ENCODE data around the gene CD3G. TPM values are rescaled to one million over a fixed set of nuclear protein-coding genes. Genes with fewer than 3 reads are reported as not detected.
"Not testable (repeated sequence)": the region's sequence is repeated elsewhere in the genome, so short reads cannot be mapped to it uniquely, and the experiment has no call there.

CD3G gene
- total RNA-seq, result not detected

DNA sequence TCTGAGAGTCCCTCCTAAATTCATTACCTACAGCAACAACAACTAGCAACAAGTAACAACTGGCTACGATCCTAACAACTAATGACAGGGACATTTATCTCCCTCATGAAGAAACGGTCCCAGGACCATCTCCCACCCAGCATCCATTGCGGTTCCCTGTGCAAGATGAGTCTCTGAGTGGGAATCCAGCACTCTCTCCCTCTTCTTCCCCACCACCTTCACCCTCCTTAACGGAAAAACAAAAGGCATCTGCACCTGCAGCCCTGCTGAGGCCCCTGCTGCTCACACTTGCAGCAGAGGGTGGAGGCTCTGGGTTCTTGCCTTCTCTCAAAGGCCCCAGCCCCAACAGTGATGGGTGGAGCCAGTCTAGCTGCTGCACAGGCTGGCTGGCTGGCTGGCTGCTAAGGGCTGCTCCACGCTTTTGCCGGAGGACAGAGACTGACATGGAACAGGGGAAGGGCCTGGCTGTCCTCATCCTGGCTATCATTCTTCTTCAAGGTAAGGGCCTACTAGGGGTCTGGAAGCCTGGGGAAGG is at the start of gene CD3G:
CD3G (plus strand) TSS at position 364 of the 535 bp plus-strand sequence; CDS start at position 444, 80 bp downstream.
- DNase-seq, result no peak

DNA sequence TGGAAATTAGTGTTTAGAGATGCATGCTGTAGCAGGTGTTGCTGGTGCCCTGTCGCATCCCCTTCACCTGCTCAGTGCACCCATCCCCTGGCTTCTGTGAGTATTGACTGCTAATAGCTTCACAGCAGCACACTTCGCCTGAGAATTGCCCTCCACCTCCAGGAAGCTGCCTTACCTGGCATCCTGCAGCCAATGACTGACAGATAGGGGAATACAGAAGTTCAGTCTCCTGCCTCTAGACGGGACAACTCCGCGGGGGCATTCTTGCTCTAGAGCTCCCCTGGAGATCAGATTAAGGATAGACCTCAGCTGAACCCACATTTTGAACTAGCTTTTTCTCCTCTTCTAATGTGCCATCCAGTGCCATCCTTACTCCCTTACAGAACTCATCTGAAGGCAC is 48.9 kb upstream of the CD3G start:
- no peak for DNase-seq

DNA sequence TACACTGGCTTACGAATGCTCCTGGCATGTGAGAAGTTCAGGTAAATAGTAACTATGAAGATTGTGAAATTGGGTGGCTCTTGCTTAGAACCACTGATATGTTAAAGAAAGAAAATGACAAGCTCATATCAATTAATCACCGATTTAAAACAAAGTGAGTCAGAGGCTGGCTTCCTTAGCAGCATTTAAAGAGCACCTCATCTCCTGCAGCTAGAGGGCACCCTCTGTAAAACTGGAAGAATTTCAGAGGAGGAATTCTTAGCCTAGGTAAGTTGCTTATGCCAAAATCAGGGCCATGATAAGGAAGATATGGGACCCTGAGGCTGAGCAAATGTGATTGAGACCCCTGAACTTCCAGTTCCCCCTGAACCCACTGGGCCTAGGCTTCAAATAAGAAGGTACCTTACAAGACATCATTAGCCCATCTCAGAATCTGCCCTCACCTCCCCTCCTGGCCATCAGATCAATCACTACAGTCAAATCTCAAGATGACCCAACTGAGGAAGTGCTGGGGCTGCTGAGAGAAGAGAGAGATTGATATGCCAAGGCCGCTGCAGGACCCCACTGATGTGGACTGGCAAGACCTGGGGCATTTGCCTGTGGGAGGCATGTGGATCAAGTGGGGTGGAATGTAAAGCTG is 48.2 kb upstream of the CD3G start:
- DNase-seq, result no peak

DNA sequence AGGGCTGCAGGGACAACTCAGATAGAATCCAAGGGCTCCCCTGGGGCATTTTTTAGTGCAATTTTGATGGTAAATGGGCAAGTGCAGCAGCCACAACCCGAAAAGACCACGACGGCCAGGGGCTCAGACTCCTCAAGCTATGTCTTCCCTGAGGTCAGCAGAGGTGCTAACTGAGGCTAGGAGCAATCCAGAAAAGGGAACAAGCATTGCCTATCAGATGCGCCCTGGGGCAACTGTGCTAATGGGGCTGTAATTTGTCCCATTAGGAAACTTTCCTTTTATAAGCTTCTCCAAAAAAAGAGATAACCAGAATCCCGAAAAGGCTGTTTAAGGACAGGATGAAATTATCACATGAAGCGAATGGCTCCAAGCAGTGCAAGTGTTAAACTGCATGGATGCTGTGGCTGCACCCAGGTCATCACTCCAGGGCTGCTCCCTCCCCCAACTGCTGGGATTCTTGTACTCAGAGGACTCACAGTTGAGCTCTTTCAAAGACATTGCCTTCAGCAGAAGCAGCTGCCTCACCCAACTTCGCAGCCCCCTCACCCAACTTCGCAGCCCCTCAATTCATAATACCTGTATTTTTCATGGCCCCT is 42.4 kb upstream of the CD3G start:
- DNase-seq, result no peak

DNA sequence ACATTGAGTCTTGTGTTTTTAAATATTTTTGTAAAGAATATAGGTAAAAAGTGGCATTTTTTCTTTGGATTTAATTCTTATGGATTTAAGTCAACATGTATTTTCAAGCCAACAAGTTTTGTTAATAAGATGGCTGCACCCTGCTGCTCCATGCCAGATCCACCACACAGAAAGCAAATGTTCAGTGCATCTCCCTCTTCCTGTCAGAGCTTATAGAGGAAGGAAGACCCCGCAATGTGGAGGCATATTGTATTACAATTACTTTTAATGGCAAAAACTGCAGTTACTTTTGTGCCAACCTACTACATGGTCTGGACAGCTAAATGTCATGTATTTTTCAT is 39.9 kb upstream of the CD3G start:
- no peak for DNase-seq

DNA sequence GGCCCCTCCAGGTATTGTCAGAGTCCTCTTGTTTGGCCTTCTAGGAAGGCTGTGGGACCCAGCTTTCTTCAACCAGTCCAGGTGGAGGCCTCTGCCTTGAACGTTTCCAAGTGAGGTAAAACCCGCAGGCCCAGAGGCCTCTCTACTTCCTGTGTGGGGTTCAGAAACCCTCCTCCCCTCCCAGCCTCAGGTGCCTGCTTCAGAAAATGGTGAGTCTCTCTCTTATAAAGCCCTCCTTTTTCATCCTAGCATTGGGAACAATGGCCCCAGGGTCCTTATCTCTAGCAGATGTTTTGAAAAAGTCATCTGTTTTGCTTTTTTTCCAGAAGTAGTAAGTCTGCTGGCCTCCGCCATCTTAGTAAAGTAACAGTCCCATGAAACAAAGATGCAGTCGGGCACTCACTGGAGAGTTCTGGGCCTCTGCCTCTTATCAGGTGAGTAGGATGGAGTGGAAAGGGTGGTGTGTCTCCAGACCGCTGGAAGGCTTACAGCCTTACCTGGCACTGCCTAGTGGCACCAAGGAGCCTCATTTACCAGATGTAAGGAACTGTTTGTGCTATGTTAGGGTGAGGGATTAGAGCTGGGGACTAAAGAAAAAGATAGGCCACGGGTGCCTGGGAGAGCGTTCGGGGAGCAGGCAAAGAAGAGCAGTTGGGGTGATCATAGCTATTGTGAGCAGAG is 39.4 kb upstream of the CD3G start, which contains the start of gene CD3E:
CD3E (plus strand) TSS at position 163 of the 681 bp plus-strand sequence; CDS start at position 386, 223 bp downstream.
- no peak for DNase-seq

DNA sequence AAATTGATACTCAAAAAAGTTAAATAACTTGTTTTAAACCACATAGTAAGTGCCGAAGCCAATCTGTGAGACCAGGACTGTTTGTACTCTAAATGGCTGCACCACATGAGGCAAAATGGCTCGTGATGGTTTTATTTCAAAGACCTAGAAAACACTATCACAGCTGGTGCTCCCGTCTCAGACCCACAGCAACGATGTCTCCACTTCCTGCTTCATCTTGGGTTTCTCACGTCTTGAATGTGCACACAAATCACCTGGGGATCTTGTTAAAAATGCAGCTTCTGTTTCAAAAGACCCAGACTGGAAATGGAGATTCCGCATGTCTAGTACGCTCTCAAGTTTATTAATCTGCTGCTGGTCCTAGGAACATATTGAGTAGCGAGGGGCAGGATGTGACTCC is 38.4 kb upstream of the CD3G start:
- no peak for DNase-seq

DNA sequence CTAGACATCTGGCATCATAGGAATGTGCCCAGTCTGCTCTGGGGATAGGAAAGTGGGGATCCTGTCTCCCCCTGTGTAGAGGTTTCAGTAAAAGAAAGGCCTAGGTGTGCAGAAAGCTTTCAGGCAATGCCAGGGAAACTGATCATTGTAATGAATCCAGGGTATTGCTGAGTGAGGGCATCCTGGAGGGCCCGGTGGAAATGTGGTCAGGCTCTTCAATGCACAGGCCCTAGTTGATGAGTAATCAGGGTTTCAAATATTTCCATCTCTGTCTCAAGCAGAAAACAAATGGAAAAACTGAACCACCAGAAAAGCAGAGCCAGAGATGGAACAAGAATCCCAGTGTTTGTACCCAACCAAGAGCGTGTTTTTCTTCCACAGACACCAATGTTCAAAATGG is 37.6 kb upstream of the CD3G start:
- DNase-seq, result no peak

DNA sequence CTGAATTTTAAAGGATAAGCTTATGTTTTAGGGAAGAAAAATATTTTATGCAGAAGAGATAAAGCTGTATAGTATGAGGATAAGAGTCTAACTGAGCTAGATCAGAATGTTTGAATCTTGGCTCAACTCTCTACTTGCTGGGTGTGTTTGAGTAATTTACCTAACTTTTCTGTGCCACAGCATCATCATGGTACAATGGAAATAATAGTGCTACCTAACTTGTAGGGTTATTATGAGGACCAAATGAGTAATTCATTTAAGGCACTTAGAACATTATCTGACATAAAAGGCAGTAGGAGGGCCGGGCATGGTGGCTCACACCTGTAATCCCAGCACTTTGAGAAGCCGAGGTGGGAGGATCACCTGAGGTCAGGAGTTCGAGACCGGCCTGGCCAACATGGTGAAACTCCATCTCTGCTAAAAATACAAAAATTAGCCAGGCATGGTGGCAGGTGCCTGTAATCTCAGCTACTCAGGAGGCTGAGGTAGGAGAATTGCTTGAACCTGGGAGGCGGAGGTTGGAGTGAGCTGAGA is 35.1 kb upstream of the CD3G start:
- not testable (repeated sequence) for DNase-seq

DNA sequence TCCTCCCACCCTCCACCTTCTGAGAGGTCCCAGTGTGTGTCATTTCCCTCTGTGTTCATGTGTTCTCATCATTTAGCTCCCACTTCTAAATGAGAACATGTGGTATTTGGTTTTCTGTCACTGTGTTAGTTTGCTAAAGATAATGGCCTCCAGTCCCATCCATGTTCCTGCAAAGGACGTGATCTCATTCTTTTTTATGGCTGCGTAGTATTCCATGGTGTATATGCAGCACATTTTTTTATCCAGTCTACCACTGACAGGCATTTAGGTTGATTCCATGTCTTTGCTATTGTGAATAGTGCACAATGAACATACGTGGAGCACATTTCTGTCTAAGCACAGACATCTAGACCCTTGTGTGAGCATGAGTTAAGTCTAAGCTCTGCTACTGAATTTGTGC is 33.9 kb upstream of the CD3G start:
- no peak for DNase-seq

DNA sequence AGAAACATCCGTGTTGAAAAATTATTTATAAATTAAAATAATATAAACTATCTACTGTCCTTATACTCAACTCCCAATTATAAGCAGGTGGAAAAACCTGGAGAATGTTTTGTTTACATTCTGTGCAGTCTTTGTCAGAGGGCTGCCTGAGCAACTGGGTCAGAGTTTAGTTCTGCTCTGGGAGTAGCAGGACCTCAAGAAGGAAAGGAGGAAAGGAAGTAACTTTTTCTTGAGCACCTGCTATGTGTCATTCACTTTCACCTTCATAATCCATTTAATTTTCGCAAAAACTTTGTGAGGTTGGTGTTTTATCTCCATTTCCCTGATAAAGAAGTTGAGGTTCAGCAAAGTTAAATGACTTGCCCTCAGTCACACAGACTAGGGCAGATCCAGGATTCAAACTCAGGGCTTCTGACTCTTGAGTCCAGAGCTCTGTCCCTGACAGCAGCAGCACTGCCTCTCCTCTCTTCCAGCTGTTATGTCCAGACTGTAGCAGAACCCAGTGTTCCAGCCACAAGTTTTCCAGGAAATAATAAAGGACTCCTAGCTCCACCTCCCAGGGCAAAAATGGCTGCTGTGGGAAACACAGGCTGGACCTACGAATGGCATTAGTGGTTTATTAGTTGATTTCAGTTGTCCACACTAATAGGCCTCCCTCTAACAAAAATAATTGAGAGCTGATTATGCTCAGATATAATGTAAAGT is 33.2 kb upstream of the CD3G start:
- no peak for DNase-seq

DNA sequence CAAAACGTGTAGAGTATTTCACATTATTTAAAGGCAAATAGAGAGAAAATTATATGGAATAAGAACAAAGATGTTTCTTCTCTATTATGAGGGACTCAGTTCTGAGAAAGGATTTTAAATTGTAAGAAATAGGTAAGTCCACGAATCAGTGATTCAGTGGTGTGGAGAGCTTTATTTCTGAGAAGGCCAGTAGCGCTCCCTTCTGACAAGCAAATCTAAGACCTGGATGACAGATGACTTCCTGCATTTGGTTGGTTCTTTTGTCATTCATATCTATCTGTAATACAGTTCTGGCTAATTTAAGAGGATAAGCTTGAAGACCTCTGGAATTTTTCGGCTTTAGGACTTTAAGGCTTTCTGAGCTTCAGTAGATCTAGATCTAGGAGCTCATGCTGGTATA is 32.6 kb upstream of the CD3G start:
- DNase-seq, result no peak

DNA sequence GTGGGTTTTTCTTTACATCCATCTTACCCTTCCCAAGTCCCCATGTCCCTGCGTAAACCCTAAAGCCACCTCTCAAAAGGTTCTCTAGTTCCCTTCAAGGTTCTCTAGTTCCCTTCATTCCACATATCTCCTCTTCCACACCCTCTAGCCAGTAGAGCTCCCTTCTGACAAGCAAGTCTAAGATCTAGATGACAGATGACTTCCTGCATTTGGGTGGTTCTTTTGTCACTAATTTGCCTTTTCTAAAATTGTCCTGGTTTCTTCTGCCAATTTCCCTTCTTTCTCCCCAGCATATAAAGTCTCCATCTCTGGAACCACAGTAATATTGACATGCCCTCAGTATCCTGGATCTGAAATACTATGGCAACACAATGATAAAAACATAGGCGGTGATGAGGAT is 31.8 kb upstream of the CD3G start:
- DNase-seq, result no peak

DNA sequence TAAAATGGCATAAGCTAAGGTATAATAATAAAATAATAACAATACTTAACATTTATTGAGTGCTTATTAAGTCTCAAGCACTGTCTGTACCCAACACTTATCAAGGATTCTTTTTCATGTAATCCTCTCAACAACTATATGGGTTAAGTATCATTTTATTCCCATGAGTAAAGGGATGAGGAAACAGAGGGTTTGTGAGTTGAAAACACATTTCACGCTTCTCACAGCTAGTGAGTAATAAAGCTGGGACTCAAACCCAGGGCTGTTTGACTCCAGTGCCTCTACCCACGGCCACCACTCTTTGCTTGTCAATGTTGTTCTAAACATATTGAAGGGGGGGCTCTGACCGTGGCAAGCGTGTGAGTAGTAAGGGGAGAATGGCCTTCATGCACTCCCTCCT is 30.9 kb upstream of the CD3G start:
- DNase-seq, result no peak

DNA sequence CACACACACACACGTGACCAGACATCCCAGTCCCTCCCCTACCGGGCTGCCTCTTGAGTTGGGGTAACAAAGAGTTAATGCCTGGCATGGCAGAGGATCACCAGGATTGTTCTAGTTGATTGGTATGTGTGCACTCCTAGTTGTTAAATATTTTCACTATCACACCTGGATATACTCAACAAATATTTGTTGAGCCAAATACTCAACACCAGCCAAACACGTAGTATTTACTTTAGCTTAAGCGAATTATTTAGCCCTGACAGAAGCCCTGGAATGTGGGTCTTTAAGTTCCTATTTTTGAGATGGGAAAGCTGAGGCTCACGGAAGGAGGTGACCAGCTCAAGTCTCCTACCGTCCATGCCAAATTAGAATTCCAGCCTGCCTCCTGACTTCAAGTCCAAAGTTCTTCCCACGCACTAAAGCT is 29.1 kb upstream of the CD3G start:
- no peak for DNase-seq

DNA sequence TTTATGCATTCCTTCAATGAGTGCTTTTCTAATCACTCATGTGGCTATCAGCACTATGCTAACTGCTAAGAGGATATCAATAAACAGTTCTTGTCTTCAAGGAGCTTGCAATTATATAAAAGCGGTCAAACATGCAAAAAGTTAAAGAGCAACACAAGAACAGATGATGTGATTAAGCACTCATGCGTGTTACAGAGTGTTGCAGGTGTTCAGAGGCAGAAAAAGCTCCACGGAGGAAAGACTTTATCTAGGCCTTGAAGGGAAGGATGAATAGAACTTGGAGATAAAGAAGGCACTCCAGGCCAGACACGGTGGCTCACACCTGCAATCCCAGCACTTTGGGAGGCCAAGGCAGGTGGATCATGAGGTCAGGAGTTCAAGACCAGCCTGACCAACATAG is 26.0 kb upstream of the CD3G start:
- no peak for DNase-seq

DNA sequence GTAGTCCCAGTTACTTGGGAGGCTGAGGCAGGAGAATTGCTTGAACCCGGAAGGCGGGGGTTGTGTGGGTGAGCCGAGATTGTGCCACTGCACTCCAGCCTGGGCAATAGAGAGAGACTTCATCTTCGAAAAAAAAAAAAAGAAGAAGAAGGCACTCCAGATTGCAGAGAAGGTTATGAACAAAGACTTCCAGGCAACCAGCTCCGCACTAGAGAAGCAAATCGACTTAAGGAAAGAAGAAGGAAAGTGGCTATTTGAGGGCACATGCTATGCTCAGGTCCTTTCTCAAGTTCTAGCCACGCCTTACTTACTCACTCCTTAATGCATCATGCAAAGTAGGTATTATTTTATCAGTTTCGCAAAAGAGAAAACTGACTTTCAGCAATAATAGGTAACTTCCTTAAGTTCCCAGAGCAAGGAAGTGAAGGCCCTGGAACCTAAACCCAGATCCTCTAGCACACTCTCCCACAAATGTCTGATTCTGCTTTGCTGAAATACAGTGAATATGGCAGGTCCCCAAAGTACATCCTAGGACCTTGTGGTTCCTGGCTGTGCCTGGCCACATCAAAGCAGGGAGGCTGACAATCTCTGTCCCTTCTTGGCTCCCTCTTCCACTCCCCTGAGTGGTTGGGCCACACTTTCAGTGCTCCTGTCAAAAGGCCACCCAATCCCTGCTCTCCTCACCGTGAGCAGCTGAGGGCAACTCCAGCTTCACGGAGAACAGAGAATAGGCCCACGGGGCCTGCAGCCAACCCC is 25.4 kb upstream of the CD3G start:
- no peak for DNase-seq

DNA sequence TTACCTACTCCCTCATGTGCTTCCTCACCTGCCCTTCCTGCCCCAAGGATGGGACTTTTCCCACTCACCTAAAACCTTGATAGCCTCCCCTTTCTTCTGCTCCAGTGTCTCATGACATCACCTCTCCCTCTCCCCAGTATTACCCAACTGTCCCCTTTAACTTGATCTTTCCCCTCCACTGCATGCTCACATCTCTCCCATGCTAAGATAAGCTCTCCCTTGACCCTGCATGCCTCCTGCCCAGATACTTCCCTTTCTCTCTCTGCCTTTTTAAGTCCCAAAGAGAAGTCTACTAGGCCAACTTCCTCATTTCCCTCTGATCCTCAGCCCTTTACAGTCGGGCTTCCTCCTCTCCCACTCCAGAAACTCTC is 24.8 kb upstream of the CD3G start:
- no peak for DNase-seq

DNA sequence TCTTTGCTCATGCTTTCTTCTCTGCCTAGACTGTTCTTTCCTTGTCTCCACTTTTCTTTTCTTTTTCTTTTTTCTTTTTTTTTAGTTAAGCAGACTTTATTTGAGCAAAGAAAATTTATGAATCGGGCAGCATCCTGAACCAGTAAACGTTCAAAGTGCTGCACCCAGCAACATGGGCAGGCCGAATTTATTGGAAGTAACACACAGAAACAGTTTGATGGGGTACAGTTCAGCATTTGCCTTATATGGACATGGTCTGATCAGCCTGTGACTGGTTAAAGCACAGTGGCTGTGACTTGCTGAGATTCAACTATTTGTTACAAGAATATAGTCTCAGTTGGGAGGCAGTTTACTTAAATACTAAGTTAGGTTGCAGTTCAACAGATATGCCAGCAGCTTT is 23.6 kb upstream of the CD3G start:
- DNase-seq, result no peak

DNA sequence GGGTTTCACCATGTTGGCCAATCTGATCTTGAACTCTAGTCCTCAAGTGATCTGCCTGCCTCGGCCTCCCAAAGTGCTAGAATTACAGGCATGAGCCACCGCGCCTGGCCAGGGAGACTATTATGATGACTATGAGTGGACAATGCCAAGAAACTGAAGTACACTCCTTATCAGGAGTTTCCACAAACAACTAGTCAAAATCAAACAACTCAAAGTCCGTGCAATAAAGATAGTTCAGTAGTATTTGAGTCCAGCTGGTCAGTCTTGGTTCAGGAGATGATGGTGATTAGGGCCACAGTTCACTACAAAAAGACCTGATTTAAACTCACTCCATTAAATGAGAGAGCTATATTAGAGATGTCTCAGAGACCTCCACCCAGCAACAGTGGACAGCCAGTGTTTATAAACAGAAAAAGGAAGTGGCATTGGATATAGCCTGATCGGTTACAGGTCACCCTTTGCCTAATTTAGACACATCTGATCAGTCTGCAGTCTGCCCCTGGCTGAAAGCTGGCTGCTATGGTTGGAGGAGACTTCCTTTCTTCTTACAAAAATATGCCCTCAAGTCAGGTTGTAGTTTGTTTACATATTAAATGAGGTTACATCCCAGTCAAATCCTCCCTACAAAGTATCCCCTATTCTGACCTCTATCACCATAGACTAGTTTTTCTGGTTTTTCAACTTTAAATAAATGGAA is 22.6 kb upstream of the CD3G start:
- no peak for DNase-seq

DNA sequence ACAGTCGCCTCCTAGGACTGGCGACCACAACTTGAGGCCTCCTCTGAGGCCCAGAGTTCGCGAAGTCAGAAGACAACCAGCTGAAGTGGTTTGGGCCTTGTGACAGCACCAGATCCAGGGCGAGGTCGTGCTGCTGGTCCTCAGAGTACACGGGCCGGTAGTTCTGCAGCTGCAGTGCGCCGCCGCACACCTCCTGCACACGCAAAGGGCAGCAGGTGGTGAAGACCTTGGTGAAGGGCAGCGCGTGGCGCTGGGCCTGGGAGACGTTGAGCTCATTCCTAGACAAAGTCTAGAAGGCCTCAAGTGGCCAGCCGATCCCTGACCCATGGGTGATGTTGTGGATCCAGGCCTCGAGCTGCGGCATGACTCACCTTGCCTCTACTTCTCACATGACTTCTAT is 21.4 kb upstream of the CD3G start:
- DNase-seq, result no peak

Data from occipital lobe (tissue), 2 donors.